Measurements from ENCODE around the gene BRPF1.

The BRPF1 gene, protein sequence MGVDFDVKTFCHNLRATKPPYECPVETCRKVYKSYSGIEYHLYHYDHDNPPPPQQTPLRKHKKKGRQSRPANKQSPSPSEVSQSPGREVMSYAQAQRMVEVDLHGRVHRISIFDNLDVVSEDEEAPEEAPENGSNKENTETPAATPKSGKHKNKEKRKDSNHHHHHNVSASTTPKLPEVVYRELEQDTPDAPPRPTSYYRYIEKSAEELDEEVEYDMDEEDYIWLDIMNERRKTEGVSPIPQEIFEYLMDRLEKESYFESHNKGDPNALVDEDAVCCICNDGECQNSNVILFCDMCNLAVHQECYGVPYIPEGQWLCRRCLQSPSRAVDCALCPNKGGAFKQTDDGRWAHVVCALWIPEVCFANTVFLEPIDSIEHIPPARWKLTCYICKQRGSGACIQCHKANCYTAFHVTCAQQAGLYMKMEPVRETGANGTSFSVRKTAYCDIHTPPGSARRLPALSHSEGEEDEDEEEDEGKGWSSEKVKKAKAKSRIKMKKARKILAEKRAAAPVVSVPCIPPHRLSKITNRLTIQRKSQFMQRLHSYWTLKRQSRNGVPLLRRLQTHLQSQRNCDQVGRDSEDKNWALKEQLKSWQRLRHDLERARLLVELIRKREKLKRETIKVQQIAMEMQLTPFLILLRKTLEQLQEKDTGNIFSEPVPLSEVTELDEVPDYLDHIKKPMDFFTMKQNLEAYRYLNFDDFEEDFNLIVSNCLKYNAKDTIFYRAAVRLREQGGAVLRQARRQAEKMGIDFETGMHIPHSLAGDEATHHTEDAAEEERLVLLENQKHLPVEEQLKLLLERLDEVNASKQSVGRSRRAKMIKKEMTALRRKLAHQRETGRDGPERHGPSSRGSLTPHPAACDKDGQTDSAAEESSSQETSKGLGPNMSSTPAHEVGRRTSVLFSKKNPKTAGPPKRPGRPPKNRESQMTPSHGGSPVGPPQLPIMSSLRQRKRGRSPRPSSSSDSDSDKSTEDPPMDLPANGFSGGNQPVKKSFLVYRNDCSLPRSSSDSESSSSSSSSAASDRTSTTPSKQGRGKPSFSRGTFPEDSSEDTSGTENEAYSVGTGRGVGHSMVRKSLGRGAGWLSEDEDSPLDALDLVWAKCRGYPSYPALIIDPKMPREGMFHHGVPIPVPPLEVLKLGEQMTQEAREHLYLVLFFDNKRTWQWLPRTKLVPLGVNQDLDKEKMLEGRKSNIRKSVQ (N-terminal part only)

DNA sequence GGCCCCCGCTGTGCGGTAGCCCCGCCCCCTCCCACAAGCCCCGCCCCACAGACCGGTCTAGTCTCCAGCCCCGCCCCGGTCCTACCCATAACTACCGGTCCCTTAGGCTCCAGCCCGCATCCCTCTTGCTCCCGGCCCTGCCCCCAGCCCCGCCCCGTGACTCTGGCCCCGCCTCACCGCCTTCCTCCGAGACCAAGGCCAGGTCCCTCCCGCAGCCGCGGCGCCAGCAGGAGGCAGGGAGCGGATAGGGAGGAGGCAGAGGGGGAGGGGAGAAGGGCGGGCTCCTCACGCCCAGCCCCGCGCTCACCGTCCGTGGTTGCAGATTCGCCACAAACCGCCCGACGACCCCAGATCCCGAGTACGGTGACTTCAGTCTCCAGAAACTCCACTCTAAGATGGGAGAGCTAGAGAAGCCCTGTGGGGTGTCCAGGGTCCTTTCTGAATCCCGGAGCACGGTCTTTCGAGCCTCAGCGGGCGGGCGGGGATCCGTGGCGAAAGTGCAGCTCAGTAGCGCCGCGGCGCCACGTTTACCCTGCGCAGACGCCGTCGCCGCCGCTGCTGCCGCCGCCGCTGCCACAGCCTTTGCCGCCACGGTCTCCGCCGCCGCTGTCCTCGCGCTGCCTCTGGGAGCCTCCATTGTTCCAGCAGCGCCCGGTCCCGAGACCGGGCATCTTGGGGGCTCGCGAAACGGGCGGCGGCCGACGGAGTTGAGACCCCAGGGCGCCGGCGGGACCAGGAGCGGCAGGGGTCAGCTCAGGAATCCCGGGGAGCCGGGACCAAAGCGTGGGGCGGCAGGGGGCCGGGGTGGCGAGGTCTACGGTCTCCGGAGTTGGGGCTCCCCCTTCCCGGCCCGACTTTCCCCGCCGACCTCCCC is at the start of gene BRPF1:
TSS of gene BRPF1 (plus strand) at position 530 of the 874 bp plus-strand sequence. CDS start 2,406 bp downstream, outside the sequence.
- peak; percentile 100 for DNase-seq (ENCODE audit: low read depth in 3 of 3)

DNA sequence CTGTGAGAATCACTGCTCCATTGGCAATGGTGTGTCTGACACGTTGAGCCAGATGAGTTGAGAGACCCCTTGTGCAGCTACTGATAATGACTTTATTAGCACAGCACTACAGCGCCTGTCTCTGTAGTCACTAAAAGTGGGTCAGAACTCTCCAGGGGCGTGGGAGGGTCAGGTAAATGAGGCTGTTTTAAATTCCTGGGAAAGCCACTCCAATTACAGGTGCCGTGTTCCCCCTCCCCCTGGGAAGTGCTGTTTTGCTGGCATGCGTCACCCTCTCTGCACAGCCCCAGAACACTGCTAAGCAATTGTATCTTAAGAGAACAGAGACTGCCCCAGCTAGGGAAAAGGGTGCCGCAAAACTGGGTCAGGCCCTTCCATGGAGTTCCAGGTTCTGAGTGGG is 49.4 kb upstream of the BRPF1 start:
- no peak for DNase-seq (ENCODE audit: low read depth in 3 of 3)

DNA sequence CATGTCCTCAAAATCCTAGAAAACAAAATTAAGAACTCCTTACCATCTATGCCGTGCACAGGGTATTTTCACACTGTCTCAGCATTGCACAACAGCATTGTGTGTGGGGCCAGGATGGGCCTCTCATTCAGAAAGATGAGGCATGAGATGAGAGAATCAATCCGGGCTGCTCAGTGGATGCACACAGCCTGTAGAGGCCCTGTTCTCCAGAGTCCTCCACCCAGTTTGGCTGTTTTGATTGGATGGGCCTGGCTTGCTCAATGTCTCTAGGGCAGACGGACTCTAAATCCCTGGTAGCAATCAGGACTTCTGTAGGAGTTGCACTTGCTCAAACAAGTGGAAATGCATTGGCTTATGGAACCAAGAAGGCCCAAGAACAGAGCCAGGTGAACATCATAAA is 48.1 kb upstream of the BRPF1 start:
- no peak for DNase-seq (ENCODE audit: low read depth in 3 of 3)

DNA sequence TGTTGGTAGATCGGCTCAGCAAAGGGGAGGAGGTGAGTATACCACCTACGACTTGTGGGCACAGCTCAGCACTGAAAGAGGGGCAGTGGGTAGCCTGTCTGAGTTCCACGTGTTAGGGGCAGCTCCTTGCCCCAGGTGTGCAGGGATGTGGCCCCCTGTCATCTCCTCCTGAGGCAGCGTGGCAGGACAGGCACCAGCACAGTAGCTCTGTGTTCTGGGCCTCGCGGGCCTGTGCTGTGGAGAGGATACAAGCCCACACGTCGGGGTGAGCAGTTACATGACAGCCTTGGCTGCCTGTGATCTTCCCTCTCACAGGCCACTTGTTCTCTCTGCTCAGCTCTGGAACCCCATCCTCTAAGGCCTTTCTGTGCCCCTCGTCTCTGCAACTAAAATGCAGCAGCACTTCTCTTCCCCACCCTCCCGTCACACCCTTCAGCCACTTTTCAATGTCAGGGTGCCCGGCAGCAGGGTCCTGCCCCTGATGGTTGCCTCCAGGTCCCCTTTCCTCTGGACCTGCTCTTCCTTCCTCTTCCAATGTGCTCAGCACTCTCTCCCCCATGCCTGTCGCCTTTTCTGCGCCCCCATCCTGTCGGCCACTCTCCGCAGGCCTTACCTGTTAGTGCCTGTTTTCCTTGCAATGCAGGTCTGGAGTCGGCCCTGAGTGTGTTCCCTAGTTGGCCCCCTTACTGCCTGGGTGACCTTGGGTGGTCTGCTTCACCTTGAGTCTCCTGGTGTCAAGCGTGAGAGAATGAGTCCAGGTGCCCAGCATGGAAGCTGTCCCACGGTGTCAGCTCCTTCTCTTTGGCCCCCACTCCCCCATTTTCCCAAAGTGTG is 46.1 kb upstream of the BRPF1 start:
- no peak for DNase-seq (ENCODE audit: low read depth in 3 of 3)

DNA sequence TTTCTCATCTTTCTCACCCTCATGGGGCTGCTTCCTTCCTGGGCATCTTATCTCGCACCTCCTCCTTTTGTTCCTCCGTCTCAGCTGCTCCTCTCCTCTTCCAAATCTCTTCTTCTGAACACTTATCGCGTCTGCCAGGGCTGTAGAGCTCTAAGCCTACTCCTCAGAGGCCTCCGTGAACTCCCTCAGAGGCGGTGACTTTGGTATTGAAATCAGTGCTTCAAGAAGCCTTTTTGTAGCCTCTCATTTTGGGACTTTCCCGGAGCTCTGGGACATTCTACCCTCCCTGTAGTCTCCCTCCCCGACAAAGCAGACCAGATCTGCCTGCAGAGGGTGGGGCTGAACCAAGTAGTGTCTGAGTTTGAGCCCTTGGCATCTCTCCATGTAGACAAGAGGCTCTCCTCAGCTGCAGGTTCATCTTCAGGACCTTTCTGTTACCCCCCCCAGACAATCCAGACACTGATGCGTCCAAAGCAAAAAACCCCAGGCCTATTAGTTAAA is 45.4 kb upstream of the BRPF1 start:
- DNase-seq (ENCODE audit: low read depth in 3 of 3), result no peak

DNA sequence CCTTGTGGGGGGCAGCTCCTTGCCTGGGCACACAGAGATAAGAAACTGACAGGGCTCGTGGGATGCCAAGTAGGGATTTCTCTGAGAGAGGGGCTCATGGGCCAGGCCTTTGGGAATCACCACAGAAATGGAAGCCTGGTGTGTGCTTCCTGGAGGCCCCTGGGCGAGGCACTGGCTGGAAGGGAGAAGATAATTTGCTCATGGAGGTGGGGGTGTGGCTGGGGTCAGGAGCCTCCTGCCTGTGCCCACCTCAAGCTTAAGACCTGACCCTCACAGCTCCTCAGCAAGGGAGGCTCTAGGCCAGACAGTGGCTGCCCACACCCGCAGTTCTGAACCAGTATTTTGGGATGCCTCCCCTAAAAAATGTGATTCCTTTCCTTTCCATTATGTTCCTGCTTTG is 44.8 kb upstream of the BRPF1 start:
- DNase-seq (ENCODE audit: low read depth in 3 of 3), result no peak

DNA sequence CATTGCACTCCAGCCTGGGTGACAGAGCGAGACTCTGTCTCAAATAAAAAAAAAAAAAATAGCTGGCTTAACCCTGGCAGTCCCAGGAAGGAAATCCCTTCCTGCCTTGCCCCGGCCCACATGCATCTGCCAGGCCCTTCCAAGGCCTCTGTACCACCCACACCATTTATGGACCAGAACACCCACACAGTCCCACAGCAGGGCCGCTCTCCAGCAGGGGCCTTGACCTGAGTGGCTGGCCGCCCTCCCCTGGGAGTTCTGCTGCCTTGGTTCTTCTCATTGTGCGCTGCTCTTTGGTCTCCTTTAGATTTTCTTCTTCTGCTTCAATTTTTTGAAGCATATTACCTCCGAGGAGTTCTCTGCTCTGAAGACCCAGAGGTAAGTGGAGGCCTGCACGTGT is 44.0 kb upstream of the BRPF1 start:
- DNase-seq (ENCODE audit: low read depth in 3 of 3), result no peak

DNA sequence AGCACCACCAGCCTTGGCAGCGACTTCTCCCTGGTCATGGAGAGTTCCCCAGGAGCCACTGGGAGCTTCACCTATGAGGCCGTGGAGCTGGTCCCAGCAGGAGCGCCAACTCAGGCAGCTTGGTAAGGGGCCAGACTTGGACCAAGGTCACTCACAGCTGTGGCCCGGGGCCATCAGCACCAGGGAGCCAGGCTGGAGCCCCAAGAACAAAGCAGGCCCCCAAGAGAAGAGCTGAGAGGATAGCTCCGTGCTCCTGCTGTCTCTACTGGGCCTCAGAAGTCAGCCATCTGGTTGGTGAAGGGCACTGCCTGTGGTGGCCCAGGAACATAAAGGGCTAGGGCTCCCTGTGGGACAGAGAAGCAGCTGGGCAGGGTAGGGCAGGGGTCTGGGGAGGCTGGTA is 42.6 kb upstream of the BRPF1 start:
- no peak for DNase-seq (ENCODE audit: low read depth in 3 of 3)

DNA sequence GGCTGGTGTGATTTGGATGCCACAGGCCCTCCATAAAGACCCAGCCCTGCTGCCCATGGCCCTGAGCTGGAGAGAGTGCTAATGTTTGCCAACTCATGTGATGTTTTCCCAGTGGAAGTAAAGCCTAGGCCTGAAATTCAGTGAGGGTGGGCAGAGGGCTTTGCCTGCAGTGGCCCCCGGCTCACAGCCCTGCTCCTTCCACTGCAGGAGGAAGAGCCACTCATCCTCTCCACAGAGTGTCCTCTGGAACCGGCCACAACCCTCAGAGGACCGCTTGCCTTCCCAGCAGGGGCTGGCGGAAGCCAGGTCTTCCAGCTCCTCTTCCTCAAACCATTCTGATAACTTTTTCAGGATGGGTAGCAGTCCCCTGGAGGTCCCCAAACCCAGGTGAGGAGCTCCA is 41.8 kb upstream of the BRPF1 start:
- no peak for DNase-seq (ENCODE audit: low read depth in 3 of 3)

DNA sequence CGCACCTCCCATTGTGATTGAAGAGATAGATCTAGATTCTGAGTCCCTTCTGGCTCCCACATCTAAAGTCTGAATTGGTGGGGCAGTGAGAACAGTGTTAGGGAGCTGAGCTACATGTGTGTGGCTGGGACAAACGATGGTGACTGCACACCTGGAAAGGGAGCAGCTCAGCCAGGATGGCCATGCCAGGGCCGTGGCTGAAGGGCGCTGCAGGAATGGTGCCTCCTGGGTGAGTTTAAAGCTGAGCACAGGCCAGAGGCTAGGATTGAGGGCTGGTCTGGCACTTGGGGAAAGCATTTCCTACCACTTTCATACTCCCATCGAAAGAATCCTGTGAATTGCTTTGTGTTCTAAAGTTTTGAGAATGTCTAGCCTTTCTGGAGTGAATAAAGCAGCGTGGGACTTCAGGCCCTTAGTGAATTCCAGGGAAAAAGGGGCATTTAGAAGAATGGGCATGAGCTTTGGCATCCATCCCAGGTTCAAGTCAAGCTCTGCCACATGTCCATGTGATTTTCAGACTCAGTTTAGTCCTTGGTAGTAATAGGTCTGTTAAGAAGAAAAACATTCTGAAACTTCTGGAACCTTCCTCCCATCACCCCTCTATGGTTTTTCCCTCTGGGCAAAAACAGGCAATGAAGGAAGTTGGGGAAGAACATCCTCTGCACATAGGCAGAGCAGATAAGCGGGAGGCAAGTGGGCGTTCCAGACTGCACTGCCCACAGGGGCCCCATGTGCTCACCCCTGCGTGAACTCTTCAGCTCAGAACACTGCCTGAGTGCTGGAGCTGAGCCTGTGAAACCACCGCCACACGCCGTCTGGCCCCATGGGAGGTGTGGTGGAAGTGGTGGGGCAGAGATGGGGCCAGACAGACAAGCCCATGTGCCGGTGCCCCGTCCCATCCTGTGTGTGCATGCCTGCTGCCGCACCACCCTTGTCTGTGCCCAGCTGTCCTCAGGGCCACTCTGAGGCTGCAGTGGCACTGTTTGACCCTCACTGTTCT is 40.8 kb upstream of the BRPF1 start:
- DNase-seq (ENCODE audit: low read depth in 3 of 3), result no peak

DNA sequence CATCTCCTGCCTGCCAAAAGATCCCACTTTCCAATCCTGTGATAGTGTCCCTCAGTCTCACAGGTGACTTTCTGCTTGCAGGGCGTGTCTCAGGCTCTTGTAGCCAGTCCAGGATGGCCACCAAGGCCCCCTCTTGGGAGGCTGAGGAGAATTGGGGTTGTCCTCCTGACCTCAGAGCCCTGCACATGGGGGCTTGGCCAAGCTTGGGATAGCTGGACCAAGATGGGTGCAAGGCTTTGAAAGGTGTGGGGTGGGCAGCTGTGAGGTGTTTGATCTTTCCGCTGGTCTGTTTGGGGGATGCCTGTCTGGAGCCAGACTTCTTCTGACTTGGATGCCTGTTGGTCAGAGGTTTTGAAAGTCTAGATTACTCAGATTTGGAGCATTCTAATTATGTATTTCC is 39.9 kb upstream of the BRPF1 start:
- DNase-seq (ENCODE audit: low read depth in 3 of 3), result no peak

DNA sequence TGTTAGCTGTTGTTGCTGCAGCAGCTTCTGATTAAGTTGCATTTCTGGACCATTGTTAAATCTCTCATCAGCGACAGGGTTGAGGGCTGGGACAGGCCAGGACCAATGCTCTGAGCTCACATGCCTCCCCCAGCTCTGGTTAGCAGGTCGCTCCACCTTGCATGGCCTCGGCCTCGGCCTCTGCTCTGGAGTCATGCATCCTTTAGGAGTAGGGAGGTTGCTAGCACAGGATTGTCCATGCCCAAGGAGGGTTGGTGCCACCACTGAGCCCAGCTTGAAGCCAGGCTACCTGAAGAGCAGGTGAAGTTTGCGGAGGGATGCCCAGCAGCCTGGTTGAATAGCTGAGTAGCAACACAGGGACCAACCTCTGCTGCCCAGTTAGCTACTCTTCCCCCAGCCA is 39.1 kb upstream of the BRPF1 start:
- no peak for DNase-seq (ENCODE audit: low read depth in 3 of 3)

DNA sequence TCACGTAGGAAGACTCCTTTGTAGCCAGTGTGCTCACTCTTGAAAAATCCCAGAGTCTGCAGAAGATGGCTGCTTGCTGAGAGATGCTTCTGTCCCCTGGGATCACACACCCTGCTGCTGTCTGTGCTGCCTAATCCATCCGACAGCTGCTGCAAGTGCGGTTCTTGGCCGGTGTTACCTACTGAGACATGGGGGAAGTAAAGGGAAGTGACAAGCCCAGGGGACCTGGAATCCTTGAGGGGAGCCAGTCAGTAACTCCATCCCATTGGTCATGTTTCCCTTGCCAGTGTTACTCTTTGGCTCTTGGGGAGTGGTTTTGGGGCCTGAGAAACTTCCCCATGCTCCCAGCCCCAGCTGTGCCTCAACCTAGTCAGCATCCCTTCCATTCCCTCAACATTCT is 36.2 kb upstream of the BRPF1 start:
- no peak for DNase-seq (ENCODE audit: low read depth in 3 of 3)

DNA sequence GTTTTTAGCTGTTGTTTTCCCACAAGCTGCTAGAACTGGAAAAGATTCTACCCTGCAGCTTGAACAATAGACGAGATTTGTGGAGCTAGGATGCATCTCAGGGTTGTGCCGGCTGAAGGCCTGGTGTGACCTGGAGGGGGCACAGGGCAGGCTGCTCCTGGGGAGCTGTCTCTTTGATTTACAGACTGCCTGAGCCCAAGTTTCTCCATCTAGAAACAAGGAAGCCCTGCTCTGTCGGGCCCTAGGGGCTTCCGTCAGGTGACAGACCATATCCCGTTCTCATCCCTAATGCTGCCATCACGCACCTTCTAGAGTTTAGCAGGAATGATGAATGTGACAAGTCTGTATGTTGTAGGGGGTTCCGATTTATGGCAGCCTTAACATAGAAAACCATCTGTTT is 35.8 kb upstream of the BRPF1 start:
- DNase-seq (ENCODE audit: low read depth in 3 of 3), result no peak

DNA sequence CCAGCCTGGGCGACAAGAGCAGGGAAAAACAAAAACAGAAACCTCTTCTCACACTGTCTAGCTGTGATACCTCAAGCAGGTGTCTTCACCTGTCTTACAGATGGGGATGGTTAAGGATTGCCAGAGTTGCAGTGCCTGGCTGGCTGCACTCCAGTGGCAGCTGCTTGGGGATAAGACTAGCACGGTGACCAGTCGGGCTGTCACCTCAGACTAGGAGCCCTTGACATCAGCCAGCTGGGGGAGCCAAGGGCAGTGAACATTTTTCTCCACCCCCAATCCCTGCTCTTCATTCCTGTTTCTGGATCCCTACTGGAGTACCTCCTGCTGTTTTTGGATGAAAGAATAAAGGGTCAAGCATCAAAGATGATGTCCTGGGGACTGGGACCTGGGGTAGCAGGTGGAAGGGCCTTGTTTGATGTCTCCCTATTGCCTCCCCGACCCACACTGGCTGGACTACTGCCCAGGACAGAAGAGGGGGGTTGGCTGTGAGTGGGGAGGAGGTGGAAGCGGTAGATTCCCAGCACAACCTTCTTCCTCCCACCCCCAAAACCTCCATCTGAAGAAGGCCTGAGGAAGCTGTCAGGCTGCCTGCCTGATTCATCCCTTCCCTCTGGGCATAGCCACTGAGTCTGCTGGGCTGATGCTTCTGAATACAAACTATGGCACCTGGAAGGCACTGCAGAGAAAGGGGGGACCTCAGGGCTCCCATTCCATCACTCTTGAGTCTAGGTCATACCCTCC is 34.9 kb upstream of the BRPF1 start:
- DNase-seq (ENCODE audit: low read depth in 3 of 3), result no peak

DNA sequence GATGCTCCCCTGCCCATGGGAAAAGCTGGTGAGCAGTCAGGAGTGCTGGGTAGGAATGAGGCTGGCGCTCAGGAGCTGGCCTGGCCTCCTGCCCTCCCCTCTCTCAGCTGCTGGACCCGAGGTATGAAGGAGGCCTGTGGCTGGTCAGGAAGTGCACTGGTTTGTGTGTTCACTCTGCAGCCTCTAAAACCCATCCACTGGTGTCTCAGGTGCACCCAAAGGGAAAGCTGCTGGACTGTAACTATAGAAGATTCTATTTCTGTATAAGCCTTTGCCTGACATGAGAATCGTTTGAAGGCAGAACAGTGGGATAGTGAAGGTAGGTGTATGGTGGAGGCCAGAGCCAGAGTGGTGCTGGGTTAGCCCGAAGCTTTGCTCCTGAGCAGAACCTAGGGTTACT is 33.6 kb upstream of the BRPF1 start:
- DNase-seq (ENCODE audit: low read depth in 3 of 3), result no peak

DNA sequence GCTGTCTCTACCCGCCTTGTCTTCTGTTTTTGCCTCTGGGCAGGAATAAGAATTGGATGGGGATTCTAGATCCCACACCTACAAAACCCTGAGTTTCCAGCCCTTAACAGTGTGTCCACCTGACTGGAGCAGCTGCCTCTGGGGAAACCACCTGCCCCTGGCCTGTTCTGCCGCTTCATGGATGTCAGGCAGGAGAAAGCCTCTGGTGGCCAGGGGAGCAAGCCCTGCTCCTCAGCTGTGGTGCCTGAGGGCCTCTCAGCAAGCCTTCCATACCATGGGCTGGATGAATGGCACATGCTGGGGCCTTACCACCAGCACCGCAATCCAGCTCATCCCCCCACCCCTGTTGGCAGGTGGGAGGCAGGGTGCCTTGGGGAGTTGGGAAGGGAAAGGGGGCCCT is 33.2 kb upstream of the BRPF1 start:
- no peak for DNase-seq (ENCODE audit: low read depth in 3 of 3)

DNA sequence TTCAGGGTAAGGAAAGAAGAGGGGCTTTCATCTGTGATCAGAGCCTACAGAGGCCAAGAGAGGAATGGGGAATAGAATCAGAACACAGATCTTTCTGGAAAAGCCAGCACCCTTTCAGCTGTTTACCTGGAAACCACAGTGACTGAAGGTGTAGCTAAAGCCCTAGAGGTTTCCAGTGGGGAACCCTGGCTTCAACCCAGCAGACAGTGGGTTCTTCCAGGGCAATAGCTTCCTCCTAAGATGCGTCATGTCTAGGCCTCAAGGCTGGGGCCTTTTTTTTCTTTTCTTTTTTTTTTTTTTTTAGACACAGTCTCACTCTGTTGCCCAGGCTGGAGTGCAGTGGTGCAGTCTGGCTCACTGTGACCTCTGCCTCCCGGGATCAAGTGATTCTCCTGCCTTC is 31.0 kb upstream of the BRPF1 start:
- DNase-seq (ENCODE audit: low read depth in 3 of 3), result no peak
